Retina (tissue), 1 donor: Measurements from ENCODE around the gene GOPC.

Source experiments
- DNase-seq: peaks from one replicate; pipeline ENCODE4 v3.0.0-alpha.2; 2016

Gene GOPC

GRCh38 chr6:117595099-117595923, 7.0 kb downstream of the GOPC start:
- no peak for DNase-seq

DNA sequence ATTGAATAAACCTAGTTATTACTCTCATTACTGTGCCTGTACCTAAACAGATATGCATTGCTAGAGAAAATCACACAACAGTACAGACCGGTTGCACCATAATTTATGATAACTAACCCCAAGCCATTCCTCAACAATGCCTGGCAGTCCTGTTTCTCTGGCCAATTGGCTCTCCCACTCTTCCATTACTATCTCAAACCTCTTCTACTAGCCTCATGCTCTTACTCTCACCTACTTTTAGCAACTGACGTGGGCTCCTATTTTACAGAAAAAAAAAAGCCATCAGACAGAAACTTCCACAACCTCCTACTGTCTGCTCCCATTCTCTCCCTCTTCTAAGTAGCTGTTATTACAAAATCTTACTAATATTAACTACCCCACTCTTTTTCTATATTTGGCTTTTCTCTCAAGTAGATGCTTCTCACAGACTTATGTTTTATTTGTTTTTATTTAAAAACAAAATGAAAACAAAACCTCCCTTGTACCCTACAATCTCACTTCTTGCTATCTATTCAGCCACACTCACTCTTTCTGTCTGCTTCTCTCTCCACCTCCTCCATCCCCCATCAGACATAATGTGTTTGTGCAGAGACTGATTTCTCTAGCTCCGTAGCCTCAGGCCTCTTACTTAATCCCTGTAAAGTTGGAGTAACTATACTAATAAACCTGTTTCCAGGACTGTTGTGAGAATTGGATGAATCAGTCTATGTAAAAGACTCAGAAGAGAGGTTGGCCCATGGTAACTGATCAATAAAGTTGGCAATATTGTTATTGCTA, 9.1 kb downstream of the GOPC start:
- no peak for DNase-seq

DNA sequence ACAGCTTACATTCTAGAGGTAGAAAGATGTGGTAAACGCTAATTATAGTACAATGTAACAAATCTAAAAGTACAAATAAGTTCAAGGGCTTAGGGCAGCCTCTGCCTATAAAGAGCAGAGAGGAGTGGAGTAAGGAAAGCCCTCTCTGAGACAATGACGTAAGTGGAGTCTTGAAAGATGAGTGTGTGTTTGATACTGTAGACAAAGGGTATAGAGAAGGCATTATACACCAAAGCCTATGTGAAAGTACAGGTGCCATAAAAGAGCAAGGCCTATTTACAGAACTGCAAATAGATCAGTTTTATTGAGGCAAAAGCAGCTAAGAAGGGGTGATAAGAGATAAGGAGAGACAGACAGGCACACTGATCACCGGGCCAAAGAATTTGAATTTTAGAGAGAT, 10.9 kb downstream of the GOPC start:
- DNase-seq = no peak

- DNase-seq = no peak
These were observed 11.9 kb downstream of the GOPC start for GRCh38 chr6:117590447-117590846.

DNA sequence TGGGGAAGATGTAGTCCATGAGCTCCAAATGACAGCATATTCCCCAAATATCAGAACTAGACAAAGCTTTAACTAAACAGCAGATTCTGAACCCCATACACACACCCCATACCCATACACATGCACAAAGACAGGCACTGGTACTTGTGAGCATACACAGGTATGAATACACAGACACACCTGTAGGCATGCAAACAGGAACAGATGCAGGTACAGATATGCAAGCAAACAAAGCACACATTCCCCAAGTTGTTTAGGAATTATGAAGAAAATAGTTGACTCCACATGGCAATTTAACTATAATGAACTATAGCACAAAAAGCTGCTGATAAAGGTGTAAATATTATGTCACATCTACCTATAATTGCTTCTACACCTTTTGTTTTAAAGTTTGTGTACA, 16.7 kb downstream of the GOPC start:
- DNase-seq = no peak

GRCh38 chr6:117574198-117574597, 28.1 kb downstream of the GOPC start:
- DNase-seq = no peak

GRCh38 chr6:117573006-117573680, 29.2 kb downstream of the GOPC start:
- DNase-seq = no peak

GRCh38 chr6:117568831-117569410, 33.4 kb downstream of the GOPC start:
- no peak for DNase-seq

DNA sequence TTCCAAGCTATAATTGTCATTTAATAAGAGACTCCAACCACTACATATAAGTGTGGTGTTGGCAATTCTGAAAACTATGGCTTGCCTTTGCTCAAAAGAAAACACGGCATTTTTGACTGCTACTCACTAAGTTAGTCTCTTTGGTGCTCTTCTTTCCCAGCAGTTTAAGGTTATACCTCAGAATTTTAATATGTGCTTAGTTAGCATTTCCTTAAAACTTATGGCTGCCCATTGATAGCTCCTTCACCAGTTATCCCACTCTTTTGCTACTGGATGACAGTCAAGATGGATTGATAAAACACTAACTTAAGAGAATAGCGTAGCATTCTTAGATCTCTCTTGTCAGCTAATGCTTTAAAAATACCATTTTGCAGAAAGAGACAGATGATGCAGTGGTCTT, 34.1 kb downstream of the GOPC start:
- no peak for DNase-seq

DNA sequence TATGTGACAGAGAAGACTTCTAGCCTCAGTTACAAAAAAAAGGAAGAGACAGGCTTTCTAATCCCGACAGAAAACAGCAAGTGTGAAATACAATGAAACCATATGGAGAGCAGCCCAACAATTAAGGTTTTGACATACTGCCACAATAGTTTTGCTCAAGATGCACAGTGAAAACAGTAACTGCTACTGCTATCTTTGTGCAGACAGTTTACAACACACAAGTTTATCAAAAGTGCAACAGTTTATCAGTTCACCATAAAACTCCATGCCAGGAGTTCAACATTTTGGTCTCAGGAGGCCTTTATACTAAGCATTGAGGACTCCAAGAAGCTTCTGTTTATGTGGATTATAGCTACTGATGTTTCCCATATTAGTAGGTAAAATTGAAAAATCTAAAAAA, 37.6 kb downstream of the GOPC start:
- no peak for DNase-seq

DNA sequence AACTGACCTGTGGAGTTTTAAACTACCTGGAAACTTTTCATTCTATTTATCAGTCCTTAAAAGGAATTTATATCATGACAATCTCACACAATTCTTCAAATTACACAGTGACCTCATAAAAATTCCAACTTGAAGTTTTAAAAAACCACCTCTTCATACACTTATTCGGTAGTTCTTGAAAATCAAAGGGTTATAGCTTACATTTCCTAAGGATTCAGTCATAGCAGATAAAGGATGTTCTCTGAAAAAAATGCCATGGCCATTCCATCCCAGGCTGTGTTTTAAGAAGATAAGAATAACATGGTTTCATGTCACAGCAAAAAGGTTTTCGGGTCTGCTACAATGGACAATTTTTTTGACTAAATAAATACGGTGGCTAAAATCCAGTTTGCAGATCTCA, 41.2 kb downstream of the GOPC start:
- no peak for DNase-seq

DNA sequence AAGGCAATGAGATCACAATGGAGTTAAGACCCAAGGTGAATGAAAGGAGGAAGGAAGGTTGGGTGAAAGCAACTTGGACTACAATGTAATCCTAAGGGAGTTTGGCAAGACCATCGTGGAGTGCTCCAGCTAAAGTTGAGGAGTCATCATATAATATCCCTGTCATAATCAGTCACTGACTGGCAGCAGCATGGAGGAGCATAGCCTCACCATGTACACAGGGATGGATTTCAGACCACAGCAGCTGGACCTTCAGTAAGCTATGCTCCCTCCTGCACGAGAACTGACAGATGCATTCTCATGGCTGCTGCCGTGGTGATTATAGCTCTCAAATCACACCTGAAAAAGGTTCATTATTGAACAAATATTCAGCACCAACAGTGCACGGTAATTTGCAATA, 43.0 kb downstream of the GOPC start:
- DNase-seq = no peak

- DNase-seq = no peak
These were observed 43.5 kb downstream of the GOPC start for GRCh38 chr6:117558818-117559217.

- DNase-seq = no peak
These were observed 44.4 kb downstream of the GOPC start for GRCh38 chr6:117557951-117558350.

GRCh38 chr6:117555882-117556498, 46.3 kb downstream of the GOPC start:
- peak; percentile 51 for DNase-seq

GRCh38 chr6:117555262-117555849, 47.0 kb downstream of the GOPC start:
- peak; percentile 10 for DNase-seq

DNA sequence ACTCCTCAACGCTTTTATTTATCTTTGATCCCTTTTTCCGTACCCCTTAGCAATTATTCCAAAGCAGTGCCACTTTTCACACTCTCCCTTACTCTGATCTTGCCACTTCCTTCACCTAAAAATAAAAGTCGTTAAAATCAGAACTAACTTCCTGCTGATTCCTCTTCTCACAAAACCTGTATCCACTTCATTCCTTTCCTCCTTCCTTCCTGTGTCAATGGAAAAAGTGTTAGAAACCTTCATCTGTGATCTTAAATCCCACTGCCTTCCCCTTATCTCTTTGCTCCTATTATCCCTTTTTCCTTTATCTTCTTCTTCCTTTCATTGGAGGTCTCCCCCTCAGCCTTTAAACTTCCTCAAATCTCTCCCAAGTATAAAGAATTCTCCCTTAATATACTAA, 49.2 kb downstream of the GOPC start:
- DNase-seq = no peak

DNA sequence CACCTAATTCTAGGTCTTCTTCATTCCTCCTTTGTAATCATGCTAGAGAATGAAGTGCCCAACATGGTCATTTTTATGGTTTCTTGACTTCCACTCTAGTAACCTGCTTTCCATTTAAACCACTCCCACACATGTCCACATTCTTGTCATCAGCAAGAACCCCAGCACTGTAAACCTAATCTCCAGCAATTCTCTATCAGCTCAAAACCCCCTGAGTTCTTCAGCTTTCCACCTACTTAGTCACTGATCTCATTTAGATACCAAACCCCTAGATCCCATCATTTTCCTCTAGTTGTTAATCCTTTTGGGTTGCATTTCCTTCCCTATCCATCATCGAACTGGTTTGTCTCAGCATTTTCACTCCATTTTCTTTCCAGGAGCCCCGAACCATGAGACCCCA, 49.7 kb downstream of the GOPC start:
- no peak for DNase-seq

- DNase-seq = no peak
These were observed 51.6 kb downstream of the GOPC start for GRCh38 chr6:117550618-117551242.

DNA sequence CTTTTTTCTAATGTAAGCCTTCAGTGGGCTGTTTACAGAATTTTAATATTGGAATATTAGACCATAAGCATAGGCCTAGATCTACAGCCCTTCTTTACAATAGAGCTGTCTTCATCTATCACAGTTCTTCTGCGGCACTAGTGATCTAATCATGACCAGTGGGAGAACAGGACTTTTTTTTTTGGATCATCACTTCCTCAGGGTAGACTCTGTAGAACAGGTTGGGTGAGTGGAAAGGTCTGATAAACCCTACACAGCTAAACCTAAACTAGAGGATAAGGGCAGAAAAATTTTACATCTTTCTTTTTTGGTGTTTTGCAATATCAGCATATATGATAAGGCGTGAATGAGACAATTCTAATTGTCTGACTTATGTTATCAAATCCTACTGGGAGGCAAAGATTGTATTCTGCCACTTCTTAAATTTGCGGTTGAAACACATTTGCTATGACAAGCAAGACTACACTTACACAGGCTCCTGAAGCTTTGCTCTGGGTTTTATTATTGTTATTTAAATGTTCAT, 52.2 kb downstream of the GOPC start:
- no peak for DNase-seq

- no peak for DNase-seq
These were observed 52.7 kb downstream of the GOPC start for GRCh38 chr6:117549611-117550010.

- no peak for DNase-seq
These were observed 53.5 kb downstream of the GOPC start for GRCh38 chr6:117548797-117549301.
